ENCODE results near the gene PODXL2. TPM values are rescaled to one million over a fixed set of nuclear protein-coding genes. Genes with fewer than 3 reads are reported as not detected.
A peak's percentile ranks its signal among the peaks of the same experiment; 100 is the strongest.

PODXL2 gene
- total RNA-seq, 1 donor from 2014 or later = 25.7 TPM

DNA sequence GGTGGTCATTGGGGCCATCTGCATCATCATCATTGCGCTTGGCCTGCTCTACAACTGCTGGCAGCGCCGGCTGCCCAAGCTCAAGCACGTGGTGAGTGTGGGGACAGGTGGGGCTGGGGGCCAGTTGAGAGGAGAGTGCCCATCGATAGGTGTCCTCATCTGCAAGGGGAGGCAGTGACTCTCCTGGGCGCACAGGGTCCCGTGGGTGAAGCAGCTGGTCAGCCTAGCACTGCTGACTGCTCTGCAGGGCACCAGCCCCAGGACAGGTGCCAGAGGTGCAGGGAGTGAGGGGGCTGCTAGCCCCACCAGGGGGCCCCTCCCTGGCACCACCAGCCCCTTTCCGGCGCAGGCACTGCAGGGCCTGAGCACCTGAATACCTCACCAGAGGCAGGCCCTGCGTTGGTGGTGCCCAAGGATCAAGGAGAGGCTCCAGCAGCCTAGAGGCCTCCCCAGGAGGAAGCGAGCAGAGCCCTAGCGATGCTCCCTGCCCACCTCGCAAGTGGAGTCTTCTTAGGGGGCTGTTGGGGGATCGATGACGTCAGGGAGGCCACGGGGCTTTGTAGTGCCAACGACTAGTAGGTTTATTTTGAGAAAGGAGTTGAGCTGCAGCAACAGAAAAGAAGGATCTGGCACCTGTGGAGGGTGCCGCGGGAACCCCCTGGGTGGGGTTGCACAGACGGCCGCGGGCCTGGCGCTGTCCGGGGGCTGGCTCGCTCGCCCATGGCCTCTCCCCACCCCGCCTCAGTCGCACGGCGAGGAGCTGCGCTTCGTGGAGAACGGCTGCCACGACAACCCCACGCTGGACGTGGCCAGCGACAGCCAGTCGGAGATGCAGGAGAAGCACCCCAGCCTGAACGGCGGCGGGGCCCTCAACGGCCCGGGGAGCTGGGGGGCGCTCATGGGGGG is 42.8 kb downstream of the PODXL2 start:
- H3K36me3 Mint-ChIP-seq (ENCODE audit: insufficient read depth) = no peaks in the 10 kb centered on the region
- no peaks in the 10 kb centered on the region for H3K9me3 Mint-ChIP-seq (ENCODE audit: low read depth)
- H3K4me3 Mint-ChIP-seq (ENCODE audit: low read depth) = peak overlapping the region; percentile 76
- H3K4me1 Mint-ChIP-seq (ENCODE audit: low read depth) = peaks cover 3% of the 10 kb centered on the region
- H3K27me3 Mint-ChIP-seq = peaks cover 15% of the 10 kb centered on the region
- no peak for DNase-seq (ENCODE audit: low spot score, unreplicated experiment)
- TF ChIP-seq, protein P1, sequence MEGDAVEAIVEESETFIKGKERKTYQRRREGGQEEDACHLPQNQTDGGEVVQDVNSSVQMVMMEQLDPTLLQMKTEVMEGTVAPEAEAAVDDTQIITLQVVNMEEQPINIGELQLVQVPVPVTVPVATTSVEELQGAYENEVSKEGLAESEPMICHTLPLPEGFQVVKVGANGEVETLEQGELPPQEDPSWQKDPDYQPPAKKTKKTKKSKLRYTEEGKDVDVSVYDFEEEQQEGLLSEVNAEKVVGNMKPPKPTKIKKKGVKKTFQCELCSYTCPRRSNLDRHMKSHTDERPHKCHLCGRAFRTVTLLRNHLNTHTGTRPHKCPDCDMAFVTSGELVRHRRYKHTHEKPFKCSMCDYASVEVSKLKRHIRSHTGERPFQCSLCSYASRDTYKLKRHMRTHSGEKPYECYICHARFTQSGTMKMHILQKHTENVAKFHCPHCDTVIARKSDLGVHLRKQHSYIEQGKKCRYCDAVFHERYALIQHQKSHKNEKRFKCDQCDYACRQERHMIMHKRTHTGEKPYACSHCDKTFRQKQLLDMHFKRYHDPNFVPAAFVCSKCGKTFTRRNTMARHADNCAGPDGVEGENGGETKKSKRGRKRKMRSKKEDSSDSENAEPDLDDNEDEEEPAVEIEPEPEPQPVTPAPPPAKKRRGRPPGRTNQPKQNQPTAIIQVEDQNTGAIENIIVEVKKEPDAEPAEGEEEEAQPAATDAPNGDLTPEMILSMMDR (IDR thresholded peaks at IDR 0.05; ENCODE audit: unreplicated experiment) = no peak
- peak overlapping the region; percentile 41 for H3K27ac Mint-ChIP-seq

- peak; percentile 56 for DNase-seq (ENCODE audit: low spot score, unreplicated experiment)
- TF ChIP-seq, protein P1 (IDR thresholded peaks at IDR 0.05; ENCODE audit: unreplicated experiment) = no peak
- Mint-ChIP-seq H3K4me3 (ENCODE audit: low read depth) (peak within 1 kb of the TSS; percentile 76), H3K9me3 (ENCODE audit: low read depth) (no peaks in the 10 kb centered on the region), H3K27ac (peak within 1 kb of the TSS; percentile 41), H3K4me1 (ENCODE audit: low read depth) (peaks cover 3% of the 10 kb centered on the region), H3K27me3 (peaks cover 15% of the 10 kb centered on the region), H3K36me3 (ENCODE audit: insufficient read depth) (no peaks in the 10 kb centered on the region)
Measured at GRCh38 chr3:127672429-127673190, 43.6 kb downstream of the PODXL2 start, which contains the start of gene ABTB1. TSS of gene ABTB1 (plus strand) at chr3:127672952. CDS start at chr3:127673026, 74 bp downstream.

DNA sequence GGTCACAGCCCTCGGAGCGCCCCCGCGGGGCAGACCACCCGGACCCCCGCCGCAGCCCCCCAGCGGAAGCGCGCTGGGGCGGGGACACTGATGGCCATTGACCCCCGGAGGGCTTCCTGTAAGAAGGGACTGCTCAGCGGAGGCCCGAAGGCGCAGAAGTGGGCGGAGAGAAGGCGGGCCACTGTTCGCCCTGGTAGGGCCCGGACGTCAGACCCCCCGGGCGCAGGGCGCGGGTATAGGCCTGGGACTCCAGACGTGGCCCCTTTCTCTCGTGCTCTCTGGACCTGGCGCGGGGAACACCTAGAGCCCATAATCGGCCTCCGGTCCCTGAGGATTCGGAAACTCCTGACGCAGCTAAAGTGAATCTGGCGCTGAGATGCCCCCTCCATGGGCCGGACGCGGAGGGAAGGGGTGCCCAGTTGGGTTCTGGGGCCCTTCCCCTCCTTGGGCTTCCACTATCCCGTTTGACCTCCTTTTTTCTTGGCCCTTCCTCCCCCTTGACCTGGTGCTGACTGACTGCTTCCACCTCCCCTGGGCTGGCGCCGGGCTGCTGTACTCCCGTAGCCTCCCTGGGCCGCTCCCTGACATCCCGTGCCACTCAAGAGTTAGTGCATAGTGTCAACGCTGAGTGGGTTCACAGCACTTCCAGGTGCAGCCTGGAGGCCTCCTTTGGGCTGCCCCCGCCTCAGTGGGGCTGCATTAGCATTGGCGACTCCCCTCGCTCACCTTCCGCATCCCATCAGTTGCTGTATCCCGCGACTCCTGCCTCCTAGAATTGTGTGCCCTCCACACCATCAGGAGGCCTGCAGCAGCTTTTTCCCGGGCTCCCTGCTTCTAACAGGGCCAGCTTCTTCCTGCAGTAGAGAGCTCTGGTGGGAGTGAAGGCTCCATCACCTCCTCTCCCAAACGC is 44.5 kb downstream of the PODXL2 start:
- Mint-ChIP-seq H3K9me3 (ENCODE audit: low read depth) (no peaks in the 10 kb centered on the region), H3K4me1 (ENCODE audit: low read depth) (peaks cover 3% of the 10 kb centered on the region), H3K27me3 (peaks cover 15% of the 10 kb centered on the region), H3K27ac (peak overlapping the region; percentile 26), H3K36me3 (ENCODE audit: insufficient read depth) (no peaks in the 10 kb centered on the region), H3K4me3 (ENCODE audit: low read depth) (peak overlapping the region; percentile 70)
- TF ChIP-seq, protein P1 (IDR thresholded peaks at IDR 0.05; ENCODE audit: unreplicated experiment) = no peak
- DNase-seq (ENCODE audit: low spot score, unreplicated experiment) = no peak

DNA sequence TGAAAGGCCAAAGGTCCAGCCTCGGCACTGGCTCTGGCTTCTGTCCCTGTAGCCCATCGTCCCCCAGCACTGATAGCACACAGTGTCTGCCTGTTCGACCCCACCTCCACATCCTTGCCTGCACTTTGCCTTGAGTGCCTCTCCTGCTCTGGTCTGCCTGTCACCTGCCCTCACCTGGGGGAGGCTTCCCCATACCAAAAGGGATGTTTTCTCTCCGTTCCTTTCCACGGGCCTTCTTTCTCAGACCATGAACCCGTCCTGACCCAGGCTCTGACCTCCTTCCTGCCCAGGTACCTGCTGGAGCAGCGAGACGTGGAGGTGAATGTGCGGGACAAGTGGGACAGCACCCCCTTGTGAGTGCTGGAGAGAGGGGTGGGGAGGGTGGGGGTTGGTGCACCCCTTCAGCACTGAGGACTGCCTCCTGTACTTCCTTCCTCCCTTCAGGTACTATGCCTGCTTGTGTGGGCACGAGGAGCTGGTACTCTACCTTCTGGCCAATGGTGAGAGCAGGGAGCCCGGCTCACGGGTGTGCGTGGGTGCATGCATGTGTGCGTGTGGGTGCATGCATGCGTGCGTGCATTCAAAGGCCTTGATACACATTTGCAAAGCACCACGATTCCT is 45.2 kb downstream of the PODXL2 start:
- TF ChIP-seq, protein P1 (IDR thresholded peaks at IDR 0.05; ENCODE audit: unreplicated experiment) = no peak
- Mint-ChIP-seq H3K9me3 (ENCODE audit: low read depth) (no peaks in the 10 kb centered on the region), H3K36me3 (ENCODE audit: insufficient read depth) (no peaks in the 10 kb centered on the region), H3K27me3 (peaks cover 15% of the 10 kb centered on the region), H3K27ac (peak overlapping the region; percentile 38), H3K4me3 (ENCODE audit: low read depth) (peak overlapping the region; percentile 70), H3K4me1 (ENCODE audit: low read depth) (peaks cover 3% of the 10 kb centered on the region)
- DNase-seq (ENCODE audit: low spot score, unreplicated experiment) = no peak

Measured in progenitor cell of endocrine pancreas (in vitro differentiated cells).